Measurements from ENCODE around the gene POU4F3. TPM values are rescaled to one million over a fixed set of nuclear protein-coding genes. Genes with fewer than 3 reads are reported as not detected.

Gene POU4F3
- total RNA-seq, 1 donor from 2014 or later = 0.09 TPM

GRCh38 chr5:146380714-146381113, 42.1 kb downstream of the POU4F3 start:
- Mint-ChIP-seq H3K36me3 (no peaks in the 10 kb centered on the region), H3K9me3 (peaks cover 6% of the 10 kb centered on the region), H3K27me3 (ENCODE audit: low read depth) (peaks cover 48% of the 10 kb centered on the region), H3K4me3 (no peak overlapping the region), H3K4me1 (no peaks in the 10 kb centered on the region), H3K27ac (no peak overlapping the region)
- TF ChIP-seq CTCF (IDR thresholded peaks at IDR 0.05; ENCODE audit: unreplicated experiment) = no peak
- no peak for DNase-seq (ENCODE audit: low spot score in 2 of 2, unreplicated experiment in 2 of 2)

DNA sequence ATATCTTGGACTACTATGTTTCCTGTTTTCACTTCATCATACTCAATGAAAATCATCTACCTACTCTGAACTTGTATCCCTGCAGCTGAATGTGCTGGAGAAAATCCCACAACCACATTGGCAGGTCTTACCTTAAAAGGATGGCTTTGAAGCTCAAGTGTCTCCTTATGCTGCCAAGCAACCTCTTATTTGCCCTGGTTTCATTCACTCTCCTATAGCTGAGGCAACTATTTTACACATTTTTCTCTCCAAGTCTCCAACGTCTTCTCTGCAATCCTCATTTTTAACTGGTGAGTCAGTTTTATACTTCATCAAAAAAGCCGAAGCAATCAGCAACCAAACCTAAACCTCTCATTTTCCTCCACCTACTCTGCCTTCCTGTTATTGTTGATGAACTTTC, 49.7 kb downstream of the POU4F3 start:
- no peaks in the 10 kb centered on the region for H3K4me1 Mint-ChIP-seq
- DNase-seq (ENCODE audit: low spot score in 2 of 2, unreplicated experiment in 2 of 2) = no peak
- no peak overlapping the region for H3K27ac Mint-ChIP-seq
- peaks cover 38% of the 10 kb centered on the region for H3K27me3 Mint-ChIP-seq (ENCODE audit: low read depth)
- no peak for TF ChIP-seq CTCF (IDR thresholded peaks at IDR 0.05; ENCODE audit: unreplicated experiment)
- no peak overlapping the region for H3K4me3 Mint-ChIP-seq
- H3K9me3 Mint-ChIP-seq = no peaks in the 10 kb centered on the region
- no peaks in the 10 kb centered on the region for H3K36me3 Mint-ChIP-seq

- Mint-ChIP-seq H3K4me1 (no peaks in the 10 kb centered on the region), H3K4me3 (no peak overlapping the region), H3K27ac (no peak overlapping the region), H3K9me3 (no peaks in the 10 kb centered on the region), H3K36me3 (no peaks in the 10 kb centered on the region), H3K27me3 (ENCODE audit: low read depth) (peaks cover 43% of the 10 kb centered on the region)
- TF ChIP-seq CTCF (IDR thresholded peaks at IDR 0.05; ENCODE audit: unreplicated experiment) = no peak
- DNase-seq (ENCODE audit: low spot score in 2 of 2, unreplicated experiment in 2 of 2) = no peak
Measured at GRCh38 chr5:146390469-146390868, 51.8 kb downstream of the POU4F3 start.

Other genes with a start within 250 kb of the POU4F3 start
- gene PLAC8L1, start 233.3 kb upstream of the POU4F3 start, total RNA-seq = 2.3 to 4.2 TPM (median 2.6 TPM) in 3 replicates
- 154 to 164 TPM (median 158 TPM) in 3 replicates for gene LARS1, start 156.2 kb upstream of the POU4F3 start, total RNA-seq
- 21.9 to 24.0 TPM (median 23.1 TPM) in 3 replicates for gene RBM27, start 135.2 kb upstream of the POU4F3 start, total RNA-seq
- gene TCERG1, start 108.5 kb downstream of the POU4F3 start, total RNA-seq = 156 to 157 TPM (median 156 TPM) in 3 replicates
- not detected in 3 replicates for gene GPR151, start 177.4 kb downstream of the POU4F3 start, total RNA-seq

All from mesothelial cell of epicardium (in vitro differentiated cells).